ENCODE results near the gene CRHR1.
A peak's percentile ranks its signal among the peaks of the same experiment; 100 is the strongest.
"Not testable (repeated sequence)": the region's sequence is repeated elsewhere in the genome, so short reads cannot be mapped to it uniquely, and the experiment has no call there.

The CRHR1 gene

GRCh38 chr17:45847101-45847500 is 63.0 kb downstream of the CRHR1 start:
- DNase-seq, result no peak

GRCh38 chr17:45847747-45848146 is 63.6 kb downstream of the CRHR1 start:
- no peak for DNase-seq

- no peak for DNase-seq
Observed at GRCh38 chr17:45848405-45848804, 64.3 kb downstream of the CRHR1 start.

GRCh38 chr17:45848868-45849535 is 64.9 kb downstream of the CRHR1 start:
- no peak for DNase-seq

GRCh38 chr17:45849536-45849990 is 65.4 kb downstream of the CRHR1 start:
- DNase-seq, result no peak

GRCh38 chr17:45850011-45850410 is 65.9 kb downstream of the CRHR1 start:
- no peak for DNase-seq

- DNase-seq, result no peak
Observed at GRCh38 chr17:45850468-45850867, 66.3 kb downstream of the CRHR1 start.

GRCh38 chr17:45851022-45851421 is 66.9 kb downstream of the CRHR1 start:
- no peak for DNase-seq

GRCh38 chr17:45851464-45851863 is 67.3 kb downstream of the CRHR1 start:
- no peak for DNase-seq

- no peak for DNase-seq
Observed at GRCh38 chr17:45851873-45852272, 67.8 kb downstream of the CRHR1 start.

GRCh38 chr17:45852535-45853297 is 68.6 kb downstream of the CRHR1 start:
- peak; percentile 59 for DNase-seq

GRCh38 chr17:45854209-45854608 is 70.1 kb downstream of the CRHR1 start:
- no peak for DNase-seq

- no peak for DNase-seq
Observed at GRCh38 chr17:45855691-45856336, 71.7 kb downstream of the CRHR1 start.

- DNase-seq, result no peak
Observed at GRCh38 chr17:45857977-45858708, 74.0 kb downstream of the CRHR1 start.

GRCh38 chr17:45861165-45861564 is 77.0 kb downstream of the CRHR1 start:
- no peak for DNase-seq

- DNase-seq, result not testable (repeated sequence)
Observed at GRCh38 chr17:45862127-45862526, 78.0 kb downstream of the CRHR1 start.

GRCh38 chr17:45863857-45864654 is 79.9 kb downstream of the CRHR1 start:
- DNase-seq, result no peak

- DNase-seq, result no peak
Observed at GRCh38 chr17:45867171-45867570, 83.1 kb downstream of the CRHR1 start.

GRCh38 chr17:45867702-45868101 is 83.6 kb downstream of the CRHR1 start:
- DNase-seq, result no peak

- no peak for DNase-seq
Observed at GRCh38 chr17:45868276-45868675, 84.2 kb downstream of the CRHR1 start.

- no peak for DNase-seq
Observed at GRCh38 chr17:45869676-45870341, 85.7 kb downstream of the CRHR1 start.
